GM19193 (cell line): ENCODE measurements around the gene ENPP3.
"Not testable (repeated sequence)": the region's sequence is repeated elsewhere in the genome, so short reads cannot be mapped to it uniquely, and the experiment has no call there.

Source experiments
- POLR2A ChIP-seq: IDR thresholded peaks from 4 replicates; pipeline ENCODE4 v1.6.1; 2011; ENCODE audit not compliant: insufficient read depth, insufficient read length; ENCODE audit errors: extremely low read depth

The ENPP3 gene

DNA sequence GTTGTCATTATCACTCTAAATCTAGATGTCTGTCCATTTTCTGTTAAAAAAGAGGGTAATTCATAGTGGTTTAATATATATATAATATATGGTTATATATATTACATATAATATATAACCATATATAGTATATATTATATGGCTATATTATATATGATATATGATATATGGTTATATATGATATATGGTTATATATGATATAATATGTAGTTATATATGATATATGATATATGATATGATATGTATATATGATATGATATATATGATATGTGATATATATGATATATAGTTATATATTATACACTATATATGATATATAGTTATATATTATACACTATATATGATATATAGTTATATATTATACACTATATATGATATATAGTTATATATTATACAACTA is 55.5 kb downstream of the ENPP3 start:
- TF ChIP-seq POLR2A, result no peak

GRCh38 chr6:131693384-131693783 is 56.3 kb downstream of the ENPP3 start:
- TF ChIP-seq POLR2A, result no peak

DNA sequence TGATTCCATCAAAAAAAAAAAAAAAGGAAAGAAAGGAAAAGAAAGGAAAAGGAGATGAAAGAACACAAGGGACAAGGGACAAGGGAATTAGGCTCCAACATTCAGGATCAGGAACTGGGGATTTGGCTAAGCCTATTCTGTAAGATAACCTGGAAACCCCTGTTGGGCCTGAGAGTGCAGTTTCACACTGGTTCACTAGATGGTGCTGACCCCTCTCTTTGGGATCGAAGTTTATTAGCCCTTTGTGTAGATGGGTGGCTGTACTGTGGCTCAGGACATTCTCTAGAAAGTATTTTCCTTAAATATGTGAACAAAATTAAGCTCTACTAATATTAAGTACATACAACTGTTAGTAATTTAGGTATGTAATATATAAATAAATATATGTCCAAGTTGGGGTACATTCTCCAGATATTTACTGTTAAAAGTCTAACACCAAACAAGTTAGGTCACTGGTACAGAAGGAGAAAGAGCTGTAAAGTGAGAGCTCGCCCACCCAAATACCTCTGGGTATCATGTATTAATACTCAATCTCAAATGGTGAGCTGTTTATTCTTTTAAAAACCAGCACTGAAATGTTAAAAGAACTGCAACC is 57.8 kb downstream of the ENPP3 start:
- no peak for TF ChIP-seq POLR2A

- no peak for TF ChIP-seq POLR2A
Measured at GRCh38 chr6:131696956-131697355, 59.9 kb downstream of the ENPP3 start.

DNA sequence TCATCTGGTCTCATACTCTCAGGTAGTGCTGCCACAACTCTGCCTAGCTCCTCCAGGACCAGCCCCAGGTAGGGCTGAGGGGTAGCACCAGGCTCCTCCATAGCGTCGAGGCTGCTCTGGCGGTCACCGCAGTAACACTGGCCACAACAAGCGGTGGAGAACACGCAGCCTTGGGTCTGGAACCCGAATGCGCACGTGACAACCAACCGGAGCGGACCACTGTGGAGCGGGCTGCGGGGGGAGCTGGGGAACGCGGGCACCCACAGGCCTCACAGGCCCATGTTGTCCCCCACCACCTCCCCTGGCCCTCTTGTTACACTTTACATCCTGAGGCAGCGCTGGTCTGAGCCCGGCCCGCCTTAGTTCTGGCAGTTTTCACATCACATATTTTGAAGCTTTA is 73.8 kb downstream of the ENPP3 start, which contains the start of gene CTAGE9:
TSS of gene CTAGE9 (minus strand) at position 101 of the 400 bp plus-strand sequence. CDS start at position 101, 0 bp downstream.
- not testable (repeated sequence) for TF ChIP-seq POLR2A

DNA sequence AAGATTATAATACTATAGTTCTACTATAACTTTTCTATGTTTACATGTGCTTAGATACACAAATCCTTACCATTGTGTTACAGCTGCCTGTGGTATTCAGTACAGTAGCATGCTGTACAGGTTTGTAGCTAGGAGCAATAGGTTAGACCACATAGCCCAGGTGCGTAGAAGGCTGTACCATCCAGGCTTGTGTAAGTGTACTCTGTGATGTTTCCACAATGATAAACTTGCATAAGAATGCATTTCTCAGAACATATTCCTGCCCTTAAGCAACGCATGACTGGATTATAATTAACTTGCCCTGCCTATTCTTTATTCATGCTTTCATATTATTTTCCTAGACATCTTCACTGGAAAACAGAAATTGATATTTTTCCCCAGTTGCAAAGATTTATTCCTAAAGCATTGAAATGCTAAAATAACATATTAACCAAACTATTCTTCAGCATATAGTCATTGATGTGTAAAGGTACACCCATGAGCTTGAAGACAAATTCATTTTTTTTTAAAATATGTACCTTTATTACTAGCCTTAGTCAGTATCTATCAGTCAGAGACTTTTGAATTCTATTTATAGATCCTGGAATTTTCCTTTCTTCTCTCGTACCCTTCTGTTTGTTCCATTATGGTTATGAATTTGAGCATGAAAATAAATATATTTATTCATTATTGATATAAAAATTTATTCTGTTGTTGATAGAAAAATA is 80.9 kb downstream of the ENPP3 start:
- TF ChIP-seq POLR2A, result no peak

DNA sequence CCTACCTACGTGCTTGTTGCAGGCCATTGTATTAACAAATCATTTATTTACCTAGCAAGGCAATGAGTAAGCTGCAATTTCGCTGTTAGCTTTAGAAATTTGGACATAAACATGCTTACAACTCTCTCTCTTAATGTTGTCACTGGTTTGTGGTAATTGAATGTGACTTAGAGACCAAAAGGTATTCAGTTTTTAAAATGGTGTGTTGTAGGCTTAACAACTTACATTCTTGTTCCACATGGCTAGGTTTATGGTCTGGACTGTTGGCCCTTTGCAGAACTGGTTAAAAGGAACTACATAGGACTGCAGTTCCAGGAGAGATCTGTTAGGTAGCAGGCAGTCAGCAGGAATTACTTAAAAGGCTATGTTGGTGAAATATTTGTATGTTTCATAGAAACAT is 84.1 kb downstream of the ENPP3 start:
- no peak for TF ChIP-seq POLR2A

- no peak for TF ChIP-seq POLR2A
Measured at GRCh38 chr6:131724114-131724513, 87.0 kb downstream of the ENPP3 start.

GRCh38 chr6:131727467-131727866 is 90.4 kb downstream of the ENPP3 start:
- no peak for TF ChIP-seq POLR2A

- no peak for TF ChIP-seq POLR2A
Measured at GRCh38 chr6:131727868-131728267, 90.8 kb downstream of the ENPP3 start.

GRCh38 chr6:131728296-131728939 is 91.3 kb downstream of the ENPP3 start:
- no peak for TF ChIP-seq POLR2A

GRCh38 chr6:131729550-131729949 is 92.4 kb downstream of the ENPP3 start:
- no peak for TF ChIP-seq POLR2A

DNA sequence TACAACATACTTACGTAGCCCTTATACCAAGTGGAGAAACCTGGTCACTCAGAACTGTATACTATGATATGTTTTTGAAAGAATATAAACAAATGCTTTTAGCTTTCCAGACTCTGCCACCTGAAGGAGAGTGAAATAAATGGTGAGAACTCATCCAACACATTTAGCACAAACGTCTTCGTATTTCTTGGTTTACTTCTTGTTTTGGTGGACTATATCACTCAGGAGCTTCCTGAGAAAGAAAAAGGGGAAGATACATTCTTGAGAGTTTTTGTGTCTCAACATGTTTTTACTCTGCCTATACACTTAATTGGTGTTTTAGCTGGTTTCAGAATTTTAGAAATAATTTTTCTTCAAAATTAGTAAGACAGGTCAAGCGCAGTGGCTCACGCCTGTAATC is 93.2 kb downstream of the ENPP3 start:
- TF ChIP-seq POLR2A, result no peak

DNA sequence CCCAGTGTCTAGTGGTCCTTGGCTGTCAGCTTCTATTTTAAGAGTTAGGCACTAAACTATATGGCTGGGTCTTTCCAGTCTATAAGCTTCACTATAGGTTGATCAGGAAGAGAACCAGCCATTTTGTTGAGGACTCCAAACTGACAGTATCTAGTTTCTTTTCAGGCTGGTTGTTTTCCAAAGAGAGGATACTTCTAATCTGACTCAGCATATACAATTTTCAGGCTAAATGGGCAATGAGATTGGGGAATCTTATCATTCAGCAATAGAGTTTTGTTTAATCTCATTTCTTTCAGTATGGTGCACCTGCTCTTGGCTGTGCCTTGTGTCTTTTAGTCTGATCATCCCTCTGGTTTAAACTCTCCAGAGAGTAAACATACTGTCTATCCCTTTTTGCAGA is 94.1 kb downstream of the ENPP3 start:
- no peak for TF ChIP-seq POLR2A

DNA sequence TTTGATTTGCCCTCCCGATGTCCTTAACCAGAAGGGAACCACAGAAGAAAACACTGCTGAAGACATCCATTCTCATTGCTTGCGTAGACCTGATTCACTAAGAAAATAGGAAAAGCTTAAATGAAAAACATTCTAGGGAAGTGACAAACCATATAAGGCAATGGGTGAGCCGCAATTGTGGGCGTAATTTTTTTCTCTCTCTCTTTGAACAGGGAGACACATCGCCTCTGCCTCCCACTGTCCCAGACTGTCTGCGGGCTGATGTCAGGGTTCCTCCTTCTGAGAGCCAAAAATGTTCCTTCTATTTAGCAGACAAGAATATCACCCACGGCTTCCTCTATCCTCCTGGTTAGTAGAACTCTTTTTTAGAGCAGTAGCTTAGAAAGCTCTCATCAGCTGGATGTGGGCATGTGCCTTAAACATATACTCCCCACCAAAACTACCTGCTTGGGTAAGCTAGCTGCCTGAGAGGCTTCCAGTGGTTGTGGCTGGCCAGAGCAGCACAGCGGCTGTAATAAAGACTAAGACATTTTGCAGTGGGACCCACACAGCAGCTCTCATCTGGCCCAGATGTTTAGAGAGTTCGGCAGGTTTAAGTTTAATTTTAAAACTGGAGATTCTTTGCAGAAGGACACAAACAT is 96.4 kb downstream of the ENPP3 start:
- TF ChIP-seq POLR2A, result no peak
